GM12878 (cell line): Measurements from ENCODE around the gene TTLL7. TPM values are rescaled to one million over a fixed set of nuclear protein-coding genes. Genes with fewer than 3 reads are reported as not detected.

ENCODE experiments used
- ATAC-seq: fragments of 200-7000 bp; cut with Tn5 transposase; 3 replicates; pipeline ENCODE4 v1.9.1; 2020; ENCODE audit warnings: mild to moderate bottlenecking, moderate library complexity
- BruUV-seq: library from RNA; stranded (reverse); fragments of 400-500 nt; replicated peaks from 2 replicates; lab custom pipeline; 2021; lab: Mats Ljungman, UMichigan
- CTCF ChIA-PET: fragments of 300-600 bp; sonication (Branson Sonifier 250); formaldehyde crosslinking; extraction: SDS; loops from one replicate; lab custom pipeline; 2021; ENCODE audit warnings: inconsistent platforms; lab: Yijun Ruan, JAX
- POLR2A ChIA-PET: fragments of 350-600 bp; formaldehyde crosslinking; extraction: SDS; loops from one replicate; lab custom pipeline; 2021; ENCODE audit warnings: inconsistent platforms; lab: Charles Lee
- RAD21 ChIA-PET: fragments of 300-600 bp; sonication (Branson Sonifier 250); formaldehyde crosslinking; loops from one replicate; lab custom pipeline; 2023; ENCODE audit warnings: antibody characterized with exemption; ENCODE audit not compliant: unreplicated experiment; lab: Charles Lee
- SMC1A ChIA-PET: fragments of 300-600 bp; sonication (Branson Sonifier 250); formaldehyde crosslinking; loops from one replicate; lab custom pipeline; 2023; ENCODE audit not compliant: unreplicated experiment, uncharacterized antibody; lab: Charles Lee
- DNase-seq: peaks from one replicate; pipeline ENCODE4 v3.0.0-alpha.2; 2011; ENCODE audit warnings: low read depth, low spot score
- FAIRE-seq: peaks from 3 replicates; lab custom pipeline; 2011; peaks lifted over from hg19 to GRCh38; lab: Jason Lieb, UNC
- H2AFZ ChIP-seq: 2 replicates; pipeline ENCODE4 v1.6.0; 2011; ENCODE audit warnings: low read depth, low read length, control low read depth; ENCODE audit not compliant: control insufficient read depth
- H3K27ac ChIP-seq: 2 replicates; pipeline ENCODE4 v1.5.1; 2011; ENCODE audit warnings: control low read depth; ENCODE audit not compliant: control insufficient read depth, insufficient read depth
- H3K27me3 ChIP-seq, 2 experiments: replicated peaks in 1 of 2; 2 replicates each; pipeline versions ENCODE4 v1.6.0 to v1.6.1; 2011; ENCODE audit warnings: low read length in 1 of 2; ENCODE audit not compliant: control insufficient read depth in 2 of 2, insufficient read depth in 2 of 2
- H3K36me3 ChIP-seq, 2 experiments: 2 replicates each; pipeline ENCODE4 v1.5.1; 2011; ENCODE audit warnings: low read length in 1 of 2; ENCODE audit not compliant: control insufficient read depth in 2 of 2, insufficient read depth in 2 of 2
- H3K4me1 ChIP-seq: 2 replicates; pipeline ENCODE4 v1.6.1; 2011; ENCODE audit warnings: mild to moderate bottlenecking, low read length, moderate library complexity, mixed read lengths; ENCODE audit not compliant: control insufficient read depth, insufficient read depth
- H3K4me2 ChIP-seq: 2 replicates; pipeline ENCODE4 v1.6.0; 2011; ENCODE audit warnings: control low read depth; ENCODE audit not compliant: control insufficient read depth, insufficient read depth
- H3K4me3 ChIP-seq: fragments of 200-600 bp; sonication (generic); 2 replicates; pipeline ENCODE4 v1.5.1; 2016
- H3K79me2 ChIP-seq: 2 replicates; pipeline ENCODE4 v1.6.0; 2011; ENCODE audit warnings: low read length; ENCODE audit not compliant: control insufficient read depth, insufficient read depth
- H3K9ac ChIP-seq: 2 replicates; pipeline ENCODE4 v1.8.0; 2011; ENCODE audit warnings: low read length, control low read depth, mixed read lengths; ENCODE audit not compliant: control insufficient read depth, insufficient read depth
- H3K9me3 ChIP-seq: replicated peaks from 3 replicates; pipeline ENCODE4 v1.5.1; 2011; ENCODE audit warnings: mild to moderate bottlenecking, low read length; ENCODE audit not compliant: control insufficient read depth, insufficient read depth
- H4K20me1 ChIP-seq: 2 replicates; pipeline ENCODE4 v1.6.0; 2011; ENCODE audit not compliant: control insufficient read depth, insufficient read depth
- CEBPZ ChIP-seq: fragments of 150-350 bp; IDR thresholded peaks from 2 replicates; pipeline ENCODE4 v1.6.1; 2016; ENCODE audit warnings: low read depth, low read length
- CHD1 ChIP-seq: IDR thresholded peaks from 2 replicates; pipeline ENCODE4 v1.6.1; 2012; ENCODE audit warnings: low read depth, low read length, improper control_type of control experiment
- CHD4 ChIP-seq: fragments of 200-600 bp; sonication (generic); IDR thresholded peaks from 2 replicates; pipeline ENCODE4 v1.6.1; 2016; ENCODE audit warnings: mild to moderate bottlenecking
- CTCF ChIP-seq, 3 experiments: IDR thresholded peaks in 2 of 3; conservative IDR thresholded peaks in 1 of 3; 2 replicates each; pipeline ENCODE4 v1.5.1; 2011; ENCODE audit warnings: low read depth in 3 of 3, low read length in 3 of 3, mild to moderate bottlenecking in 3 of 3, control low read depth in 2 of 3, moderate library complexity in 2 of 3, inconsistent platforms in 1 of 3, mixed read lengths in 1 of 3; ENCODE audit not compliant: control insufficient read depth in 2 of 3, insufficient read depth in 1 of 3; ENCODE audit errors: extremely low read depth in 1 of 3
- FOXK2 ChIP-seq: fragments of 450-650 bp; IDR thresholded peaks from 2 replicates; pipeline ENCODE4 v1.6.1; 2017; ENCODE audit warnings: mild to moderate bottlenecking, moderate library complexity
- HCFC1 ChIP-seq: fragments of 150-350 bp; IDR thresholded peaks from 2 replicates; pipeline ENCODE4 v1.6.1; 2014; ENCODE audit warnings: low read length
- MTA2 ChIP-seq: fragments of 450-650 bp; IDR thresholded peaks from 2 replicates; pipeline ENCODE4 v1.6.1; 2016; ENCODE audit warnings: low read depth, mild to moderate bottlenecking, moderate library complexity
- NR2C1 ChIP-seq: fragments of 450-650 bp; IDR thresholded peaks from 2 replicates; pipeline ENCODE4 v1.6.1; 2017; ENCODE audit warnings: antibody characterized with exemption, mild to moderate bottlenecking, moderate library complexity
- WGBS: methylation state at CpG from one replicate; pipeline ENCODE4 v1.1.6; 2016; ENCODE audit warnings: low lambda C conversion rate; ENCODE audit not compliant: insufficient replicate concordance, insufficient coverage; ENCODE audit errors: missing lambda C conversion rate; 5-methylcytosine and 5-hydroxymethylcytosine counted together
- in situ Hi-C: fragments of 300-500 bp; cut with MboI; formaldehyde crosslinking; loops from 9 replicates; pipeline ENCODE4 v1.14.3; 2018; ENCODE audit warnings: mixed read lengths
- intact Hi-C: fragments of 100-400 bp; cut with micrococcal nuclease; formaldehyde crosslinking; loops from one replicate; pipeline ENCODE4 v1.14.2; 2022; ENCODE audit not compliant: unreplicated experiment
- polyA plus RNA-seq, 11 experiments: library from polyadenylated mRNA; depleted of rRNA in 4 of 11; unstranded in 6 of 11; stranded (reverse) in 5 of 11; fragments of >200 nt; fragmentation: Nextera tagmentation in 4 of 11; fragmentation: Illumina TruSeq in 1 of 11; extraction: Ambion mirVana in 4 of 11; extraction: Trizol in 1 of 11; gene quantifications; 1 replicate in 1 of 11; 2 replicates in 10 of 11; pipeline versions ENCODE4 v1.2.1 to v1.2.3, GENCODE V29; 2011 to 2016; ENCODE audit warnings: inconsistent platforms in 2 of 11, missing spikeins in 2 of 11, low read depth in 1 of 11
- total RNA-seq, 4 experiments: library from RNA; depleted of rRNA in 3 of 4; stranded (reverse); fragments of >200 nt in 3 of 4; fragmentation: Illumina TruSeq in 1 of 4; extraction: Trizol in 1 of 4; gene quantifications; 2 replicates each; pipeline versions ENCODE4 v1.2.1 to v1.2.3, GENCODE V29; 2013 to 2021

TTLL7 gene
- total and polyA plus RNA-seq, 10 of the 15 experiments (the other 5 are each of a cell fraction or from before 2014, with no cell fraction given): 0.03 to 1.4 (median 0.61) TPM

- TF ChIP-seq CTCF (IDR thresholded peaks at IDR 0.05 in 2 of 3, conservative IDR thresholded peaks at IDR 0.05 in 1 of 3; ENCODE audit: control insufficient read depth in 2 of 3, extremely low read depth in 1 of 3, insufficient read depth in 1 of 3, low read depth in 3 of 3, low read length in 3 of 3): no peak
Measured at GRCh38 chr1:83920320-83920719, 78.6 kb downstream of the TTLL7 start (continued).

- Histone ChIP-seq H3K9me3 (no peaks in the 10 kb centered on the region), H3K79me2 (no peaks in the 10 kb centered on the region), H3K4me2 (no peak overlapping the region), H3K4me3 (no peak overlapping the region), H3K27ac (no peak overlapping the region), H2AFZ (no peak overlapping the region), H3K9ac (no peak overlapping the region), H3K36me3 (no peaks in the 10 kb centered on the region), H3K27me3 (no peaks in the 10 kb centered on the region), H3K4me1 (no peaks in the 10 kb centered on the region), H4K20me1 (no peaks in the 10 kb centered on the region)
- SMC1A ChIA-PET: no interaction called here
- in situ Hi-C loops: loop anchor here (10.0 to 25.0 kb wide), 2 partner anchors 515 to 842 kb away; no protein-coding TSS in a partner anchor
- POLR2A ChIA-PET: no interaction called here
- CTCF ChIA-PET: interaction anchor here (1.3 kb wide), 1 partner anchor 11 kb away, joined by 3 read pairs; no protein-coding TSS in a partner anchor
- DNase-seq: no peak
- FAIRE-seq: no peak
- no peak for ATAC-seq
- intact Hi-C loops: no loop called here
- BruUV-seq: no TSS peak
- RAD21 ChIA-PET: no interaction called here
- TF ChIP-seq HCFC1 (no peak), FOXK2 (no peak), CEBPZ (no peak), MTA2 (no peak), NR2C1 (no peak), CHD1 (no peak), CHD4 (no peak)
- WGBS: 17% methylated on average over 1 of the region's 1 CpG
Measured at GRCh38 chr1:83919872-83920271, 79.1 kb downstream of the TTLL7 start.
